Parathyroid adenoma (tissue), 2 donors: ENCODE results near the gene HERC2.

Experiments
- H2AFZ ChIP-seq: fragments of 300-600 bp; sonication (generic); one replicate; pipeline ENCODE4 v1.7.0; 2017; ENCODE audit warnings: antibody characterized with exemption, mild to moderate bottlenecking
- H3K27ac ChIP-seq: fragments of 300-600 bp; sonication (generic); one replicate; pipeline ENCODE4 v1.7.0; 2017
- H3K27me3 ChIP-seq: fragments of 300-600 bp; sonication (generic); one replicate; pipeline ENCODE4 v1.7.0; 2017; ENCODE audit warnings: low read length; ENCODE audit not compliant: control insufficient read depth, insufficient read depth
- H3K36me3 ChIP-seq: fragments of 300-600 bp; sonication (generic); one replicate; pipeline ENCODE4 v1.7.0; 2017; ENCODE audit warnings: low read length; ENCODE audit not compliant: control insufficient read depth, insufficient read depth
- H3K4me1 ChIP-seq: fragments of 300-600 bp; sonication (generic); one replicate; pipeline ENCODE4 v1.7.0; 2017; ENCODE audit warnings: control low read depth
- H3K4me2 ChIP-seq: fragments of 300-600 bp; sonication (generic); one replicate; pipeline ENCODE4 v1.7.0; 2017; ENCODE audit warnings: low read length
- H3K4me3 ChIP-seq: fragments of 300-600 bp; sonication (generic); one replicate; pipeline ENCODE4 v1.7.0; 2017; ENCODE audit warnings: low read depth, low read length
- H3K79me2 ChIP-seq: fragments of 300-600 bp; sonication (generic); one replicate; pipeline ENCODE4 v1.7.0; 2017; ENCODE audit warnings: control low read depth
- H3K9ac ChIP-seq: fragments of 300-600 bp; sonication (generic); one replicate; pipeline ENCODE4 v1.7.0; 2017; ENCODE audit warnings: mild to moderate bottlenecking
- H3K9me3 ChIP-seq: fragments of 300-600 bp; sonication (generic); one replicate; pipeline ENCODE4 v1.7.0; 2017; ENCODE audit warnings: low read length; ENCODE audit not compliant: control insufficient read depth
- TF ChIP-seq, protein P1 (sequence below): fragments of 300-600 bp; sonication (generic); IDR thresholded peaks from one replicate; pipeline ENCODE4 v1.7.0; 2017; ENCODE audit warnings: antibody characterized with exemption, mild to moderate bottlenecking
- donor health status: primary hyperparathyroidism.

Gene HERC2

DNA sequence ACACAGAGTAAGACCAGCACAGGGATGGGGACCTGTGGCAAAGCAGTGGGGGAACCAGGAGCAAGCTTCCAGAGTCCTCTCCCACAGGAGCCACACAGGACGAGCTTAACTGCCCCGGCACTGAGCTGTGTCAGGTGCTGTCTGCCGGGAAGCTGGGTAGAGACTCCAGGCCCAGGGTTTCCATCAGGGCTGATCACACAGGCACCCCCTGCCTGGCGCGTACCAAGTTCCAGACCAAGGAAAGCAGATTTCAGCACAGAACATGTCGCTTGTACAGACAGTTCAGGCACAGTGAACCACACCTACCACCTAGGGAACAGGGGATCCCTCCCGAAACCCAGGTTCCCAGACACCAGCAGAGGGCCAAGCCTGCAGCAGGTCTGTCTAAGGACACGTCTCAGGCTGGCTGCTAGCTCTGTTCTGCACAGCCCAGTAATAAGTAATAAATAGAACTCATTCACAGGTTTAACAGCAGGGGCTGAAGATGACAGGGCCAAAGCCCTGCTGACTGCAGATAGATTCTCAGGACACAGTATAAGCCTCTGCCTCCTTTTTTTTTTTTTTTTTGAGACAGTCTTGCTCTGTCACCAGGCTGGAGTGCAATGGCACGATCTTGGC is 192.6 kb downstream of the HERC2 start:
- TF ChIP-seq, protein P1, sequence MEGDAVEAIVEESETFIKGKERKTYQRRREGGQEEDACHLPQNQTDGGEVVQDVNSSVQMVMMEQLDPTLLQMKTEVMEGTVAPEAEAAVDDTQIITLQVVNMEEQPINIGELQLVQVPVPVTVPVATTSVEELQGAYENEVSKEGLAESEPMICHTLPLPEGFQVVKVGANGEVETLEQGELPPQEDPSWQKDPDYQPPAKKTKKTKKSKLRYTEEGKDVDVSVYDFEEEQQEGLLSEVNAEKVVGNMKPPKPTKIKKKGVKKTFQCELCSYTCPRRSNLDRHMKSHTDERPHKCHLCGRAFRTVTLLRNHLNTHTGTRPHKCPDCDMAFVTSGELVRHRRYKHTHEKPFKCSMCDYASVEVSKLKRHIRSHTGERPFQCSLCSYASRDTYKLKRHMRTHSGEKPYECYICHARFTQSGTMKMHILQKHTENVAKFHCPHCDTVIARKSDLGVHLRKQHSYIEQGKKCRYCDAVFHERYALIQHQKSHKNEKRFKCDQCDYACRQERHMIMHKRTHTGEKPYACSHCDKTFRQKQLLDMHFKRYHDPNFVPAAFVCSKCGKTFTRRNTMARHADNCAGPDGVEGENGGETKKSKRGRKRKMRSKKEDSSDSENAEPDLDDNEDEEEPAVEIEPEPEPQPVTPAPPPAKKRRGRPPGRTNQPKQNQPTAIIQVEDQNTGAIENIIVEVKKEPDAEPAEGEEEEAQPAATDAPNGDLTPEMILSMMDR, result no peak
- H3K9me3 ChIP-seq, result no peaks in the 10 kb centered on the region
- no peaks in the 10 kb centered on the region for H3K79me2 ChIP-seq
- no peak overlapping the region for H2AFZ ChIP-seq
- H3K4me1 ChIP-seq, result no peaks in the 10 kb centered on the region
- no peak overlapping the region for H3K9ac ChIP-seq
- H3K36me3 ChIP-seq, result no peaks in the 10 kb centered on the region
- H3K4me3 ChIP-seq, result no peak overlapping the region
- H3K4me2 ChIP-seq, result no peak overlapping the region
- no peaks in the 10 kb centered on the region for H3K27me3 ChIP-seq
- no peak overlapping the region for H3K27ac ChIP-seq

DNA sequence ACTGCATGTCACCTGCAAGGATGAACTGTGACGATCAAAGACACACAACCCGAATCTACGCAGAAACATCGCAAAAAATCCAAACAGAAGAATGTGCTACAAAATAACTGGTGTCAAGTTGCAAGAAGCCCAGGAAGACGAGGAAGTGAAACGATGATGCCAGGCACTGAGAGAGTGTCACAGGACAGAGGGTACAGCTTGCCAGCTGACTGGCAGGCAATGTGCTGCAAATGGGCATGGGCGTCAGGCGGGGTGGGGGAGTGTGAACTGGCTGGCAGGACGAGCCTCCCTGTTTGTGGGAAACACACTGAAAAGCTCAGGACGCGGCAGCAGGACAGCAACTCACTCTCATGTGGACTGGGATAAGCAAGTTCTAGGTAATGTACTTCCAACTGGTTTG is 193.9 kb downstream of the HERC2 start:
- Histone ChIP-seq H3K36me3 (no peaks in the 10 kb centered on the region), H3K9ac (no peak overlapping the region), H2AFZ (no peak overlapping the region), H3K4me1 (no peaks in the 10 kb centered on the region), H3K79me2 (no peaks in the 10 kb centered on the region), H3K4me2 (no peak overlapping the region), H3K27ac (no peak overlapping the region), H3K27me3 (no peaks in the 10 kb centered on the region), H3K9me3 (no peaks in the 10 kb centered on the region), H3K4me3 (no peak overlapping the region)
- TF ChIP-seq, protein P1, result no peak

DNA sequence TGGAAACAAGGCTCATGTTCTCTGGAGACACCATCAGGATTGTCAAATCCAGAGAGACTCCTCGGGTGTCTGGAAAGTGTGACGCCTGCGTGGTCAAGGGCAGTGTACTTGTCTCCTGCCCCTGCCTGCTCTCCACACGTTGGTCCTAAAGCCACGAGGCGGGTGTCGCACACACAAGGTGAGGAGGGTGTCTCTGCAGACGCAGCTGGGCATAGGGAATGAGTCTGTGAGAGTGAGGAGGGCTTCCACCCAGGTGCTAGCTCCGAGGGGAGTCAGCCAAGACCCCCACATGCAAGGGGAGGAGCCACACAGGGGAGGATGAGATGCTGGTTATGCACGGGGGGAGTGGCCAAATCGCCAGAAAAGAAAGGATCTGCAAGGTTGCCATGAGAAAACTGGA is 194.9 kb downstream of the HERC2 start:
- Histone ChIP-seq H2AFZ (no peak overlapping the region), H3K27ac (no peak overlapping the region), H3K27me3 (no peaks in the 10 kb centered on the region), H3K4me3 (no peak overlapping the region), H3K4me2 (no peak overlapping the region), H3K36me3 (no peaks in the 10 kb centered on the region), H3K79me2 (no peaks in the 10 kb centered on the region), H3K4me1 (no peaks in the 10 kb centered on the region), H3K9ac (no peak overlapping the region), H3K9me3 (no peaks in the 10 kb centered on the region)
- TF ChIP-seq, protein P1, result no peak

DNA sequence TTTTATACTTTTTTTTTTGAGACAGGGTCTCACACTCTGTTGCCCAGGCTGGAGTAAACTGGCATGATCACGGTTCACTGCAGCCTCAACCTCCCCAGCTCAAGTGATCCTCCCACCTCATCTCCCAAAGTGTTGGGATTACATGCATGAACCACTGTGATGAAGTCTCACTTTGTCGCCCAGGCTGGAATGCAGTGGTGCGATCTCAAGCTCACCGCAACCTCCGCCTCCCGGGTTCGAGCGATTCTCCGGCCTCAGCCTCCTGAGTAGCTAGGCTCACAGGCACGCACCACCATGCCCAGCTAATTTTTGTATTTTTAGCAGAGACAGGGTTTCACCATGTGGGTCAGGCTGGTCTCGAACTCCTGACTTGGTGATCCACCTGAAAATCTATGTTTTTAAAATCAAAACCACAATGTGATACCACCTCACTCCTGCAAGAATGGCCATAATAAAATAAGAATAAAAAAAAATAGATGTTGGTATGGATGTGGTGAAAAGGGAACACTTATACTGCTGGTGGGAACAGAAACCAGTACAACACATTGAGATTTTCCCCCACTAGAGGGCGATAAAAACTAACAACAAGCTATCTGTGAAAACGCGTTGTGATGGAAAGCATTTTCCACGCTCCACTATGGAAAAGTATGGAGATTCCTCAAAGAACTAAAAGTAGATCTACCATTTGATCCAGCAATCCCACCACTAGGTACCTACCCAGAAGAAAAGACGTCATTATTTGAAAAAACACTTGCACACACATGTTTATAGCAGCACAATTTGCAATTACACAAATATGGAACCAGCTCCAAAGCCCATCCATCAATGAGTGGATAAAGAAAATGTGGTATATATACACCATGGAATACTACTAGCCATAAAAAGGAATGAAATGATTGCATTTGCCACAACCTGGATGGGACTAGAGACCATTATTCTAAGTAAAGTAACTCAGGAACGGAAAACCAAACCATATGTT is 196.0 kb downstream of the HERC2 start:
- no peak overlapping the region for H3K4me2 ChIP-seq
- no peak overlapping the region for H3K27ac ChIP-seq
- no peaks in the 10 kb centered on the region for H3K79me2 ChIP-seq
- H3K9me3 ChIP-seq, result no peaks in the 10 kb centered on the region
- no peaks in the 10 kb centered on the region for H3K4me1 ChIP-seq
- no peaks in the 10 kb centered on the region for H3K36me3 ChIP-seq
- no peak overlapping the region for H3K4me3 ChIP-seq
- H3K27me3 ChIP-seq, result no peaks in the 10 kb centered on the region
- H2AFZ ChIP-seq, result no peak overlapping the region
- no peak overlapping the region for H3K9ac ChIP-seq
- TF ChIP-seq, protein P1, result peak; percentile 38
